Epidermal melanocyte (primary cell): Measurements from ENCODE around the gene LY9.
"Not testable (repeated sequence)": the region's sequence is repeated elsewhere in the genome, so short reads cannot be mapped to it uniquely, and the experiment has no call there.

ENCODE experiments used
- DNase-seq: peaks from one replicate; pipeline ENCODE4 v3.0.0; 2011; ENCODE audit warnings: low spot score; ENCODE audit not compliant: insufficient read length

LY9 gene

DNA sequence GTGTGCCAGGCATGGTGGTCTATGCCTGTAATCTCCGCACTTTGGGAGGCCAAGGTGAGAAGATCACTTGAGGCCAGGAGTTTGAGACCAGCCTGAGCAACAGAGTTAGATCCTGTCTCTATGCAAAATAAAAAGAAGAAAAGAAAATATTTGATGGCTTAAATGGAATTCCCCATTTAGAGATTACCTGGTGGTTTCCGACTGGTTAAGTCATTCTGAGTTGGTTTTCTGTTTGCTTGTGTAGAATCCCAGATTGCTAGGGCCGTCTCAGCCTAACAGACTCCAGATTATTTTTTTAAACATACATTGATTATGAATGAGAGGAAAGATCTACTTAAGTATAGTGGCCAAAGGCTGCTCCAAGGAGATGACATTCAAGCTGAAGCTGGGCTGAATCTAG lies 22.9 kb upstream of the LY9 start:
- DNase-seq, result no peak

- DNase-seq, result no peak
Observed at GRCh38 chr1:160774886-160775719, 20.9 kb upstream of the LY9 start.

DNA sequence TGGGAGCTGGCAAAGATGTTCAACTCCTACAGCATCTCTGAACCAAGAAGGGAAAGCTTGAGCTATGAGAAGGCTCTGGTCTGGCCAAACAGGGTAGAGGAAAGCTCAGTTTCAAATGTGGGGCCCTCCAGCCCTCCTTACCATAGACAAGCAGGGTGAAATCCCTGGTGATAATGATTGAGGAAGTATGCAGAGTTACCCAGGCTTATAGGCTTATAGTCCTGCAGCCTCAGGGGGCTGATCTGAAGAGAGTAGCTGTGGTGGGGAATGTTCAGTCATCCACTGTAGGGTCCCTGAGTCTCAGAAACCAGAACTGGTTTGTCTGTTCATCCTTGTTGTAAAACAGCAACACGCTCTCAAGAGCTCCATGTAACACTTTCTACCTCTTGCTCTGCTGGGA lies 19.8 kb upstream of the LY9 start:
- no peak for DNase-seq

GRCh38 chr1:160777486-160778089 lies 18.4 kb upstream of the LY9 start:
- no peak for DNase-seq

DNA sequence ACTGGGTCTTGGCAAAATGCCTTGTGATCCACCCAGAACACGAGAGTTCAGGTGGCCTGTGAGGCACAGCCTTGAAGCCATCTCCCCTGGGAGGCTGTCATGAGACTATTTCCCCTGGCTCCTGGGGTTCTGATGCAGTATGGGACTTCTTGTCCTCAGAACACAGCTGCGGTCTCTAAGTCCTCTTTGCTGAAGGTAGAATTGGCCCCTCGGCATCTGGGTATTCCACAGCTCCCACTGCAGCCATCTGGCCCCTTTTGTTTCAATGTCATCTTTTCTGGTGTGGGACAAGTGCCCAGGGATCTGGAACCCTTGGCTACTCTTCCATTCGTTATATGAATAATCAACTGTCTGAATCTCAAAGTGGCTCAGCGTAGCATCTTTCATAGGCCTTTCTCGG lies 17.0 kb upstream of the LY9 start:
- no peak for DNase-seq

- DNase-seq, result no peak
Observed at GRCh38 chr1:160779626-160780397, 16.2 kb upstream of the LY9 start.

DNA sequence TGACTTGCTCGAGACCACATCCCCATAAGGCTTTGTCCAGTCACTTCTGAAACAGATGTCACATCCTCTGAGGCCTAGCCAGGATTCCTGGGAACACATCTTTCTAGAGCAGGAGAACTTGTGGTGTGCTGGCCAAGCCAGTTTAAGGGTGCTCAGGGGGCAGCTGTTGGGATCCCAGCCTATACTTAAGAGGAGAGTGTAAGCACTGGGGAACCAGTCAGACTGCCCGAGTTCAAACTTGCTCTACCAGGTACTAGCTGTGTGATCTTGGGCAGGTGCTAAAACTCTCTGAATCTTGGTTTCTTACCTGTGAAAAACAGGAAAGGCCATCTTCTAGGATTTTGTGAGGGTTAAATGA lies 15.6 kb upstream of the LY9 start:
- DNase-seq, result no peak

- no peak for DNase-seq
Observed at GRCh38 chr1:160781186-160781766, 14.7 kb upstream of the LY9 start.

- no peak for DNase-seq
Observed at GRCh38 chr1:160781914-160782689, 13.9 kb upstream of the LY9 start.

GRCh38 chr1:160782988-160783765 lies 12.8 kb upstream of the LY9 start:
- DNase-seq, result not testable (repeated sequence)

DNA sequence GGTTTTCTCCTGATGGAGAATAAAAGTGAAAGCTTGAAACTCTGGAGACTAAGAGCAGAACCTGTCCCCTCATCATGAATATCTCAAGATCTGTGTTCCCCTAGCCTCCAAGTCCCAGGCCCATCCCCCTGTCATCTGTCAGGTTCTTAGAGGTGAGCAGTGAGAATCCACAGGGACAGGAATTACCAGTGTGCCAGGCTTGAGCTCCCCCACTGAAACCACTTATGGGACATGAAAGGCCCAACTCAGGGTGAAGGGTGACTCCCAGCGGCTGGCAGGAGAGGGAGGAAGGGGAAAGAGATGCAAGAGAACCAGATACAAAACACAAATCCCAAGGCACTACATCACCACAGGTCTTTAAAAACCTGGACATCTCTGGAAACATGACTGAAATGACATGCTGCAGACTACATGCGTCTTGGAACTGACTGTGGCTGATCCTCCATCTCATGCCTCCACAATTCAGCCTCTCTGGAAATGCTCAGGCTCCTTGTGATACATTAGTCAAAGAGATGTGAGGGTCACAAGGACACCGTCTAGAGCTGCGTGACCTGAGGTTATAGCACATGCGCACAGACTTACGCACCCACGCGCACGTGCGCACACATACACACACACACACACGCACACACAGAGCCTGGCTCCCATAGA lies 6.8 kb upstream of the LY9 start:
- no peak for DNase-seq

DNA sequence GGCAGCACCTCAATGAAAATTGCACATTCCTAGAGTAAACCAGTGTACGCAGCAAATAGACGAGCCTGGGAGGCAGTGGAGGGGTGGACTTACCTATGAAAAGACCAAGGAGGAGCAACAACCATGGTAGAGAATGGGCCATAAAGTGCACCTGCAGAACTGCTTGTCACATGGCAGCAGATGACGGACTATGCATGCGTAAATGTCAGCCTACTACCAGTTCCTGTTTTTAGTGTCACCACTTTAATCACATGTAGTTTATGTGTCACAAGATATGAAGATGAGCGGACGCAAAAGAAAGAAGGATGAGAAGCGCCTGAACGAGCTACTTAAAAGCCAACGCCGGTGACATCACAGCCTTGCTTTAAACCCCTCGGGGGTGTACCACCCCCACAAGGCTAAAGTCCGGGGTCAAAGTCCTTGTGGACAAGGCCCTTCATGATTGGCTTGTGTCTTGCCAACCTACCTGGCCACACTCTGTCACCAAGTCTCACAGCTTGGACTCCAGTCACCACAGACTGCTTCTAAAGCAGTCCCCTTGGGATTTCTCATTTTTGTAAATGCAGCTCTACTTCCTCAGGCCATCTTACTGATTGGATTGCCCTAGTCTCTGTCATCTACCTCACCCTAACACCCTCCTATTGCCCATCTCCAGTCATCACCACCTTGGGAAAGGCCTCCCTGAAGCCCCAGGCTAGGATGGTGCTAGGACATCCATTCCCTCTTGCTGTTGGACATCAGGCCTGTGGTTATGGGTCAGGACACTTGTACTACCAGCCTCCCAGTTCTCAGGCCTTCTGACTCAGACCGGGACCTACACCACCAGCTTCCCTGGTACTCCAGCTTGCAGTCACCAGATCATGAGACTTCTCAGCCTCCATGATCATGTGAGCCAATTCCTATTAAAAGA lies 6.0 kb upstream of the LY9 start:
- DNase-seq, result no peak

- no peak for DNase-seq
Observed at GRCh38 chr1:160794376-160794775, 1.6 kb upstream of the LY9 start.

- no peak for DNase-seq
Observed at GRCh38 chr1:160797271-160797709, 1.3 kb downstream of the LY9 start.

- no peak for DNase-seq
Observed at GRCh38 chr1:160797861-160798273, 1.9 kb downstream of the LY9 start.

DNA sequence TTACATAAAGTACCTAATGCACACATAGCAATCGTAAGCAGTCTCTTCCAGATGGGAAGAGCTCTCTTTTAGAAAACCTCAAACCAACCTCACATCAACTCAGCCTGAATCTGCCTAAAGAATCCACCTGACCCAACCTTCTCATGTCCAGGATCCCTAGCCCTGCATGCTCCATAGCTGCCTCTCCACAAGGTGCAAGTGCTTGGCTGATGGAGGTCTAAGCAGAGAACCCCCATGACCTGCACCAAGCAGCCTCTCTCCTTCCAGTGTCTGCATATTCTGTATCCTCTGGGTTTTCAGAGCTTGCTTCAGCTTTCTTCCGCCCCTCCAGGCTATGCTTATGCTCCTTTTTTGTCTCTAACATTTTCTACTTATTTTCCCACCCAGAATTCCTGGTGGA lies 2.5 kb downstream of the LY9 start:
- no peak for DNase-seq

DNA sequence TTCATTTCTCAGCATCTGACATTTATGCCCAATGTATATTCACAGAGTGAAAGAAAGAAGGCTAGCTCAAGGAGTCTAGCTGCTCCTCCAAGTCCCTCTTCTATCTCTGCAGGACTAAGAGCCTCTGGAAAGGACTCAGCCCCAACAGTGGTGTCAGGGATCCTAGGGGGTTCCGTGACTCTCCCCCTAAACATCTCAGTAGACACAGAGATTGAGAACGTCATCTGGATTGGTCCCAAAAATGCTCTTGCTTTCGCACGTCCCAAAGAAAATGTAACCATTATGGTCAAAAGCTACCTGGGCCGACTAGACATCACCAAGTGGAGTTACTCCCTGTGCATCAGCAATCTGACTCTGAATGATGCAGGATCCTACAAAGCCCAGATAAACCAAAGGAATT lies 3.7 kb downstream of the LY9 start:
- no peak for DNase-seq

DNA sequence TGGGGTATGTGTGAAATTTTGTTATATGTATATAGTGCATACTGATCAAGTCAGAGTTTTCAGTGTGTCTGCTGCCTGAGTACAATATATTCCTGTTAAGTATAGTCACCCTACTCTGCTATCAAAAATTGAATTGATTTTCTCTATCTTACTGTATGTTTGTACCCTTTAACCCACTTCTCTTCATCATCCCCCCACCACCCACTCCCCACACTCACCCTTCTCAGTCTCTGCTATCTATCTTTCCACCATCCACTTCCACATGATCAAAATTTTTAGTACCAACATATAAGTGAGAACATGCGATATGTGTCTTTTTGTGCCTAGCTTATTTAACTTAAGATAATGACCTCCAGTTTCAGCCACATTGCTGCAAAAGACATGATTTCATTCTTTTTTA lies 4.2 kb downstream of the LY9 start:
- no peak for DNase-seq
